NCI-H345 treated with DMSO at 0.1 percent for 48 hours (cell line): ENCODE data around the gene OSBPL6.
"Not testable (repeated sequence)": the region's sequence is repeated elsewhere in the genome, so short reads cannot be mapped to it uniquely, and the experiment has no call there.

Experiments
- DNase-seq: peaks from one replicate; lab custom pipeline; 2025; ENCODE audit not compliant: unreplicated experiment; lab: John Stamatoyannopoulos, UW

OSBPL6 gene

GRCh38 chr2:178296394-178297090 lies 102.2 kb downstream of the OSBPL6 start:
- DNase-seq, result no peak

- no peak for DNase-seq
These were observed 102.7 kb downstream of the OSBPL6 start for GRCh38 chr2:178297091-178297411.

GRCh38 chr2:178298785-178299212 lies 104.5 kb downstream of the OSBPL6 start:
- DNase-seq, result no peak

GRCh38 chr2:178301649-178302238 lies 107.4 kb downstream of the OSBPL6 start:
- no peak for DNase-seq

- DNase-seq, result no peak
These were observed 110.0 kb downstream of the OSBPL6 start for GRCh38 chr2:178304333-178304732.

GRCh38 chr2:178306352-178307073 lies 112.2 kb downstream of the OSBPL6 start:
- DNase-seq, result no peak

GRCh38 chr2:178307650-178308049 lies 113.3 kb downstream of the OSBPL6 start:
- DNase-seq, result no peak

- DNase-seq, result no peak
These were observed 115.2 kb downstream of the OSBPL6 start for GRCh38 chr2:178309541-178309940.

- no peak for DNase-seq
These were observed 120.8 kb downstream of the OSBPL6 start for GRCh38 chr2:178315078-178315477.

GRCh38 chr2:178315488-178315948 lies 121.2 kb downstream of the OSBPL6 start:
- DNase-seq, result no peak

- DNase-seq, result no peak
These were observed 123.5 kb downstream of the OSBPL6 start for GRCh38 chr2:178317811-178318210.

GRCh38 chr2:178320011-178320585 lies 125.8 kb downstream of the OSBPL6 start:
- peak; percentile 12 for DNase-seq

GRCh38 chr2:178322068-178322467 lies 127.8 kb downstream of the OSBPL6 start:
- no peak for DNase-seq

GRCh38 chr2:178323331-178323730 lies 129.0 kb downstream of the OSBPL6 start:
- not testable (repeated sequence) for DNase-seq

GRCh38 chr2:178324077-178324476 lies 129.8 kb downstream of the OSBPL6 start:
- no peak for DNase-seq

GRCh38 chr2:178325268-178325667 lies 131.0 kb downstream of the OSBPL6 start:
- DNase-seq, result no peak

- DNase-seq, result no peak
These were observed 133.2 kb downstream of the OSBPL6 start for GRCh38 chr2:178327516-178327915.

GRCh38 chr2:178328037-178328436 lies 133.7 kb downstream of the OSBPL6 start:
- DNase-seq, result no peak

- no peak for DNase-seq
These were observed 136.1 kb downstream of the OSBPL6 start for GRCh38 chr2:178330175-178331017.

GRCh38 chr2:178331474-178332432 lies 137.4 kb downstream of the OSBPL6 start:
- DNase-seq, result peak; percentile 39
